ENCODE results near the gene SLC25A24.

- no peak for TF ChIP-seq CTCF (IDR thresholded peaks at IDR 0.05 in 2 of 3, conservative IDR thresholded peaks at IDR 0.05 in 1 of 3; ENCODE audit: borderline replicate concordance in 1 of 3, insufficient read depth in 1 of 3, low read depth in 2 of 3, low read length in 2 of 3)
- TF ChIP-seq EZH2 (IDR thresholded peaks at IDR 0.05) = no peak
- no peak for TF ChIP-seq MAX (IDR thresholded peaks at IDR 0.05)
- TF ChIP-seq SP1 (IDR thresholded peaks at IDR 0.05; ENCODE audit: low read depth) = no peak
Observed at GRCh38 chr1:108193333-108193732, 6.8 kb downstream of the SLC25A24 start.
